Adipocyte (in vitro differentiated cells): ENCODE measurements around the gene AKT1.

Experiments used
- DNase-seq: peaks from one replicate; pipeline ENCODE4 v3.0.0-alpha.2; 2015; ENCODE audit warnings: low read depth
- H3K27me3 ChIP-seq: replicated peaks from 2 replicates; pipeline ENCODE4 v1.7.0; 2013; ENCODE audit warnings: mild to moderate bottlenecking, low read length, moderate library complexity; ENCODE audit not compliant: control insufficient read depth, insufficient read depth
- H3K36me3 ChIP-seq: 2 replicates; pipeline ENCODE4 v1.7.0; 2013; ENCODE audit warnings: low read length, mild to moderate bottlenecking, moderate library complexity; ENCODE audit not compliant: control insufficient read depth, insufficient read depth, severe bottlenecking
- H3K4me1 ChIP-seq: 2 replicates; pipeline ENCODE4 v1.7.0; 2013; ENCODE audit warnings: mild to moderate bottlenecking, low read length, moderate library complexity; ENCODE audit not compliant: control insufficient read depth, insufficient read depth
- H3K4me3 ChIP-seq: 2 replicates; pipeline ENCODE4 v1.7.0; 2013; ENCODE audit warnings: mild to moderate bottlenecking, low read length, moderate library complexity
- H3K9ac ChIP-seq: 2 replicates; pipeline ENCODE4 v1.7.0; 2013; ENCODE audit warnings: mild to moderate bottlenecking, low read length, moderate library complexity
- H3K9me3 ChIP-seq: 2 replicates; pipeline ENCODE4 v1.7.0; 2013; ENCODE audit warnings: mild to moderate bottlenecking, low read length, moderate library complexity; ENCODE audit not compliant: control insufficient read depth

Gene AKT1

DNA sequence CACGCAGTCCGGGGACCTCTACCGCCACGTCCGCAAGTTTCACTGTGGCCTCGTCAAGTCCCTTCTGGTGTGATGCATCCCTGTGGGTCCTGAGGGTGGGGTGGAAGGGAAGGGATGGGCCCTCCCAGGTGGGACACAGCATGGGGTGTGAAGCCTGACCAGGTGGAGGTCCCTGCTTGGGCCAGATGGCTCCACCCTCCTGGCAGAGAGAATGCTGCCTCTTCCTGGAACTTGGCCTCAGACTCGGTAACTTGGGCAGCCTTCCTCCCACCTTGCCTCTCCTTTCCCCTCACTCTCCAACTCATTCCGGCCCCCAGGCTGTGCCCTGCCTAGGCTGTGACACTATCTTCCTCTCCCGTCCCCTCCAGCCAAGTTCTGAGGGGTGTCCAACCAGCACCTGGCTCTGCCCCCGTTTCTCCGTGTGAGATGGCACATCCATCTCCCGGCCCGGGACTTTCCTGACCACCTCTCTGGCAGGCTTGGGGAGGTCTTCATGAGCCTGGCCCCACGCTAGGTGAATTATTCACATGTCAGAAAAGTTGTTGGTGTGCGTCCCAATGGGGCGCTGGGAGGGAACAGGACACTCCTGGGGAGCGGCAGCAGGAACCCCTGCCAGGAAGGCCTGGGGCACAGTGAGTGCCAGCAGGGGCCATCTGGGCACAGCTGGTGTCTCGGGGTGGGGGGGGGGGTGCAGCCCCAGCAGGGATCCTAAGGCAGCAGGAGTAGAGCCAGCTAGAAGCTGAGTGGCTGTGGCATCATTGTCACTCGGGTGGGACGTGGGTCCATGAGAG is 7.0 kb upstream of the AKT1 start:
- Histone ChIP-seq H3K4me1 (peaks cover 44% of the 10 kb centered on the region), H3K27me3 (no peaks in the 10 kb centered on the region), H3K9me3 (no peaks in the 10 kb centered on the region), H3K36me3 (no peaks in the 10 kb centered on the region), H3K4me3 (no peak overlapping the region), H3K9ac (no peak overlapping the region)
- no peak for DNase-seq

- no peak for DNase-seq
- Histone ChIP-seq H3K27me3 (no peaks in the 10 kb centered on the region), H3K9ac (peak overlapping the region; percentile 77), H3K4me1 (peaks cover 49% of the 10 kb centered on the region), H3K4me3 (peak overlapping the region; percentile 80), H3K36me3 (no peaks in the 10 kb centered on the region), H3K9me3 (no peaks in the 10 kb centered on the region)
Measured at GRCh38 chr14:104801520-104802393, 6.2 kb upstream of the AKT1 start.

- Histone ChIP-seq H3K4me1 (peaks cover 54% of the 10 kb centered on the region), H3K9ac (peak within 1 kb of the TSS; percentile 91), H3K36me3 (no peaks in the 10 kb centered on the region), H3K27me3 (no peaks in the 10 kb centered on the region), H3K9me3 (no peaks in the 10 kb centered on the region), H3K4me3 (peak within 1 kb of the TSS; percentile 80)
- no peak for DNase-seq
Measured at GRCh38 chr14:104800771-104801519, 5.4 kb upstream of the AKT1 start, which contains the start of gene ZBTB42. Gene ZBTB42 (plus strand): TSS chr14:104801101. CDS start chr14:104801198, 97 bp downstream.

DNA sequence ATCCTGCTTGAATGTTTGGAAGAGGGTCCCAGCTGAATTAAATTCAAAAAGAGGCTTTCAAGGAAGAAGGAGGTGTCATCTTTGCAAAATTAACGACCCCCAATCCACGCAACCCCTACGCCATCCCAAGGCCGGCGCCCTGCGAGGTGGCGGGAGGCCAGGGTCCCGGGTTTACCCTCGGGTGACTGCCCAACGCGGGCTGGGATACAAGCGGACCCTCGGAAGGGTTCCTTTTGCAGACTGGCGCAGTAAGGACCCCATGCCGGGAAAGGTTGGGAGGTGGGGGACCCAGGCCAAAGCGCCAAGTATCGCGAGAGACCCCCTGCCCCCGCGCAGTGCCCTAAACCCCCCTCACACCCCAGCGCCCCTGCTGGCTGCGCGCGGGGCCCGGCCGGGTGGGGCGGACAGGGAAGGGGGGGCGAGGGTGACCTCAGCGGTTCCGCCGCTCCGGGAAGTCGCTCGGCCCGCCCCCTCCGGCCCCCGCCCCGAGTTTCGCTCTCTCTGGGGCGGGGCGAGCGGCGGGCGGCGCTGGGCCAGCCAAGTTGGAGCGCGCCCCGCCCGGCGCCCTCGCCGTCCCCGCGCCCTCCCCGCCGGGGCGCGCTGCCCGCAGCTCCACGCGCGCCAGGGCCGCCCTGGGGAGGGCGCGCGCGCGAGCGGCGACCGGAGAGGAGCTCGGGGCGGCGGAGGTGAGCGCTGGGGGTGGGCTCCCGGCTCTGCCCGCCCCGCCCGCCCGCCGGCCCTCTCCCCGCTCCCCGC is 4.6 kb upstream of the AKT1 start:
- Histone ChIP-seq H3K27me3 (no peaks in the 10 kb centered on the region), H3K4me3 (peak overlapping the region; percentile 79)
- DNase-seq, result peak; percentile 92

GRCh38 chr14:104799244-104800014 is 3.9 kb upstream of the AKT1 start:
- peak overlapping the region; percentile 79 for H3K4me3 ChIP-seq
- no peaks in the 10 kb centered on the region for H3K9me3 ChIP-seq
- H3K9ac ChIP-seq, result peak overlapping the region; percentile 91
- H3K27me3 ChIP-seq, result no peaks in the 10 kb centered on the region
- H3K36me3 ChIP-seq, result no peaks in the 10 kb centered on the region
- peak; percentile 47 for DNase-seq
- peaks cover 47% of the 10 kb centered on the region for H3K4me1 ChIP-seq

More for the DNA sequence above, 4.6 kb upstream of the AKT1 start:
- H3K9ac ChIP-seq, result peak overlapping the region; percentile 91
- H3K9me3 ChIP-seq, result no peaks in the 10 kb centered on the region
- no peaks in the 10 kb centered on the region for H3K36me3 ChIP-seq
- peaks cover 50% of the 10 kb centered on the region for H3K4me1 ChIP-seq

- Histone ChIP-seq H3K36me3 (no peaks in the 10 kb centered on the region), H3K4me1 (peaks cover 55% of the 10 kb centered on the region), H3K4me3 (no peak overlapping the region), H3K9me3 (no peaks in the 10 kb centered on the region), H3K27me3 (no peaks in the 10 kb centered on the region), H3K9ac (peak overlapping the region; percentile 91)
- DNase-seq, result no peak
Measured at GRCh38 chr14:104798300-104799243, 3.0 kb upstream of the AKT1 start.

- no peaks in the 10 kb centered on the region for H3K9me3 ChIP-seq
- peak overlapping the region; percentile 34 for H3K9ac ChIP-seq
- no peak overlapping the region for H3K4me3 ChIP-seq
- peaks cover 67% of the 10 kb centered on the region for H3K4me1 ChIP-seq
- no peaks in the 10 kb centered on the region for H3K36me3 ChIP-seq
- no peak for DNase-seq
- H3K27me3 ChIP-seq, result no peaks in the 10 kb centered on the region
Measured at GRCh38 chr14:104797115-104798044, 1.8 kb upstream of the AKT1 start.

GRCh38 chr14:104796687-104797081 is 1.1 kb upstream of the AKT1 start:
- no peak for DNase-seq
- H3K9me3 ChIP-seq, result no peaks in the 10 kb centered on the region
- H3K27me3 ChIP-seq, result no peaks in the 10 kb centered on the region
- peaks cover 3% of the 10 kb centered on the region for H3K36me3 ChIP-seq
- no peak overlapping the region for H3K4me3 ChIP-seq
- H3K4me1 ChIP-seq, result peaks cover 69% of the 10 kb centered on the region
- no peak overlapping the region for H3K9ac ChIP-seq
